WERI-Rb-1 (cell line): ENCODE measurements around the gene ARHGEF2.

Source experiments
- DNase-seq: peaks from one replicate; pipeline ENCODE4 v3.0.0-alpha.2; 2020
- H3K27ac ChIP-seq: fragments of 250-450 bp; sonication (Bioruptor Pico); 2 replicates; pipeline ENCODE4 v1.5.1; 2020; ENCODE audit warnings: mild to moderate bottlenecking, moderate library complexity
- H3K27me3 ChIP-seq: fragments of 250-450 bp; sonication (Bioruptor Pico); 2 replicates; pipeline ENCODE4 v1.5.1; 2021; ENCODE audit warnings: mild to moderate bottlenecking, low read depth, moderate library complexity; ENCODE audit not compliant: insufficient read depth, severe bottlenecking
- H3K36me3 ChIP-seq: fragments of 250-450 bp; sonication (Bioruptor Pico); 2 replicates; pipeline ENCODE4 v1.5.1; 2020; ENCODE audit warnings: mild to moderate bottlenecking, moderate library complexity
- H3K4me3 ChIP-seq: 2 replicates; pipeline ENCODE4 v1.5.1; 2011; ENCODE audit warnings: low read depth, mild to moderate bottlenecking, control low read depth, low read length
- H3K9me3 ChIP-seq: fragments of 250-450 bp; sonication (Bioruptor Pico); 2 replicates; pipeline ENCODE4 v1.5.1; 2021; ENCODE audit warnings: mild to moderate bottlenecking, moderate library complexity; ENCODE audit not compliant: severe bottlenecking
- TF ChIP-seq, protein P1 (sequence below): IDR thresholded peaks from 2 replicates; pipeline ENCODE4 v1.5.1; 2011; ENCODE audit warnings: low read depth, mild to moderate bottlenecking, control low read depth, inconsistent platforms, low read length

ARHGEF2 gene

DNA sequence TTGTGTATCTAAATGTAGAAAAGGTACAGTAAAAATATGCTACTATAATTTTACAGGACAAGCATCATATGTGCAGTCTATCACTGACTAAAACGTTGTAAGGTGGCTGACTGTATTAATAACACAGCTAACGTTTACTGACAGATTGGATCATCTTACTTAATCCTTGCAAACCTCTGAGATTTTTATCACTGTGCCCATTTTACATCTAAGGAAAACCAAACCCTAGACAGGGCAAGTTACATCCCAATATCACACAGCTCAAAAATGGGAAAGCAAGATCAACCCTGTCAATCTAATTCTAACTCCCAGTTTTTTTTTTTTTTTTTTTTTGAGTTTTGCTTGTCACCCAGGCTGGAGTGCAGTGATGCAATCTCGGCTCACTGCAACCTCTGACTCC is 59.7 kb downstream of the ARHGEF2 start:
- H3K36me3 ChIP-seq = peaks cover 98% of the 10 kb centered on the region
- no peaks in the 10 kb centered on the region for H3K9me3 ChIP-seq
- no peak overlapping the region for H3K27ac ChIP-seq
- DNase-seq = no peak
- TF ChIP-seq, protein P1, sequence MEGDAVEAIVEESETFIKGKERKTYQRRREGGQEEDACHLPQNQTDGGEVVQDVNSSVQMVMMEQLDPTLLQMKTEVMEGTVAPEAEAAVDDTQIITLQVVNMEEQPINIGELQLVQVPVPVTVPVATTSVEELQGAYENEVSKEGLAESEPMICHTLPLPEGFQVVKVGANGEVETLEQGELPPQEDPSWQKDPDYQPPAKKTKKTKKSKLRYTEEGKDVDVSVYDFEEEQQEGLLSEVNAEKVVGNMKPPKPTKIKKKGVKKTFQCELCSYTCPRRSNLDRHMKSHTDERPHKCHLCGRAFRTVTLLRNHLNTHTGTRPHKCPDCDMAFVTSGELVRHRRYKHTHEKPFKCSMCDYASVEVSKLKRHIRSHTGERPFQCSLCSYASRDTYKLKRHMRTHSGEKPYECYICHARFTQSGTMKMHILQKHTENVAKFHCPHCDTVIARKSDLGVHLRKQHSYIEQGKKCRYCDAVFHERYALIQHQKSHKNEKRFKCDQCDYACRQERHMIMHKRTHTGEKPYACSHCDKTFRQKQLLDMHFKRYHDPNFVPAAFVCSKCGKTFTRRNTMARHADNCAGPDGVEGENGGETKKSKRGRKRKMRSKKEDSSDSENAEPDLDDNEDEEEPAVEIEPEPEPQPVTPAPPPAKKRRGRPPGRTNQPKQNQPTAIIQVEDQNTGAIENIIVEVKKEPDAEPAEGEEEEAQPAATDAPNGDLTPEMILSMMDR = no peak
- H3K4me3 ChIP-seq = no peak overlapping the region
- no peaks in the 10 kb centered on the region for H3K27me3 ChIP-seq

DNA sequence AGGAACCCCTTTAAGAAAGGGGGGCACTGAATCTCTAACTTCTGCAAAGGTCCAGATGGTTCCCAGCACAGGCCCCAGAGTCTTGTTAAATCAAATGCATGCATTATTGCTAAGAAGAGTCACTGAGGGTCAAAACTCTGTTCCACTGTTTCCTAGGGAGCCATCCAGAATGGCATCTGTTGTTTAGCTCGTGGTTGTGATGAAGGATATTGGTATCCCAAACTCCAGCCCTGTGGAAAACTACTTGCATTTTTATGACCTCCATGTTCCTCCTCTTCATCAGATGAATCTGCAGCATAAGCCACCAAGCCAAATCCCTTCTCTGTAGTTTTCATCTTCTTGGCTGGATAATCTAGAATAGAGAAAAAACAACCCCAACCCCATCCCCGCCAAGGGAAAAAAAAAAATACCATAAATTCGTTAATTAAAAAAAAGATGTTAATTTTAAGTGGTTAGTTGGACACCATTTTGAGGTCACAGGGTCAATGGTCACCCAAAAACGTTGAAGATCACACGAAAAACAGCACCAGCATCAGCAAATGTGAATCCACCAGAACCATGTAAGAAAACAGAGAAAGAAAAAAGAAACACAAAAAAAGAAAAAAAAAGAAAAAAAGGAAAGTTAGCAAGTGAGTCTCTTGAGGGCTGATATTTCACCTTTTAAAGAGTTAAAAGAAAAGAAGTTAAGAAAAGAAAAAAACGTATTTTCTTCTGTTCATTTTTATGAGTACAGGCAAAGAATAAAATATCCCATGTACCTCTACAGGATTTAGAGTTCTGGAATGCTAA is 64.2 kb downstream of the ARHGEF2 start:
- Histone ChIP-seq H3K27ac (no peak overlapping the region), H3K27me3 (no peaks in the 10 kb centered on the region), H3K9me3 (no peaks in the 10 kb centered on the region), H3K4me3 (no peak overlapping the region), H3K36me3 (peaks cover 89% of the 10 kb centered on the region)
- no peak for DNase-seq
- TF ChIP-seq, protein P1 = no peak

DNA sequence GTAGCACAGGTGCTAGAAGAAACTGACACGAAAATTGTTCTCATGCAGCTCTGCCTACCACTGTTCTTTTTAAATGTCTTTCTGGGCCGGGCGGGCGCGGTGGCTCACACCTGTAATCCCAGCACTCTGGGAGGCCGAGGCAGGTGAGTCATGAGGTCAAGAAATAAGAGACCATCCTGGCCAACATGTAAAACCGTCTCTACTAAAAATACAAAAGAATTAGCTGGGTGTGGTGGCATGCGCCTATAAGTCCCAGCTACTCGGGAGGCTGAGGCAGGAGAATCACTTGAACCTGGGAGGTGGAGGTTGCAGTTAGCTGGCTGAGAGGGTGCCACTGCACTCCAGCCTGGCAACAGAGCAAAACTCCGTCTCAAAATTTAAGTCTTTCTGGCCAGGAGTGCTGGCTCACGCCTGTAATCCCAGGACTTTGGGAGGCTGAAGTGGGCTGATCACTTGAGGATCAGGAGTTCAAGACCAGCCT is 66.3 kb downstream of the ARHGEF2 start:
- no peak overlapping the region; the same call in 1 of the 2 replicates for H3K27ac ChIP-seq

DNA sequence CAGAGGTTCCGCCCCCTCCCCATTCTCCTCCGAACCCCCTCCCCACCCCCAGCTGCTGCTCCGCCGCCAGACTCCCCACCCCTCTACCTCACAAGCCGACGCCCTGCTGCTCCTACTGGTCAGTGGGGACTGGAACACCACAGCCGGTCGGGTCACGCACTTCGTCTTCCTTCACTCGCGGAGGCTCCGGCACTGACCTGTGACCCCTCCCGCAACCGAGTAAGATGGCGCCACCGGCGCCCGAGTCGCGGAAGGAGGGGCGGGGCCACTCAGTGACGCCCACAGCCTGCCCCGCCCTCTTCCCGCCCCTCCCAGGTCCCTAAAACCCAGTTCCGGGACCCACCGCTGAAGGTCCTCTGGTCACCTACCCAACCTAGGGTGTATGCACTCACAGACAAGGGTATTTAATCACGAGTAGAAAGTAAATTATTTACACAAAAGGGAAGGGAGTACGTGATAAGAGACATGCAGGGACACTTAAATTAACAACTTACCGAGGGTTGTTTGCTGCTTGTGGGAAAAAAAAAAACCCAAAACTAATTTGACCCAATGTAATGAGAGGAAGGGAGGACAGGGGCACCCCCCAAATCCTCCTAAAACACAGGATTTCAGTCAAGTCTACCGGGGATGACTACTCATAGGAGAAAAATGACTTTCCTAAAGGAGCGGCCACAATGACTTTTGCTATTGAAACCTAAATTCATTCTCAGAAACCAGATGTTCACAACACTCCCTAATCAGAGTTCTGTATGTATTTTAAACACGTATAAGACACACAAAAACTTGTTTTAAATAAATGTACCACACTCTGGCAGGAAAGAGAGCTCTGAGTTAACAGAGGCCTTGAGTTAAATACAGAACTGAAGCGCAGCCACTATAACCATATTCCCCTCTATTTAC is 66.9 kb downstream of the ARHGEF2 start, which contains the start of gene RIT1:
TSS of gene RIT1 (minus strand) at position 194 of the 900 bp plus-strand sequence. CDS start 588 bp downstream, outside the sequence.
- Histone ChIP-seq H3K27me3 (no peaks in the 10 kb centered on the region), H3K9me3 (no peaks in the 10 kb centered on the region), H3K4me3 (peak within 1 kb of the TSS; percentile 83), H3K27ac (peak within 1 kb of the TSS; percentile 75), H3K36me3 (peaks cover 91% of the 10 kb centered on the region)
- TF ChIP-seq, protein P1 = no peak
- peak; percentile 95 for DNase-seq

More for the DNA sequence above, 66.3 kb downstream of the ARHGEF2 start:
- H3K4me3 ChIP-seq = no peak overlapping the region
- no peaks in the 10 kb centered on the region for H3K9me3 ChIP-seq
- no peak for DNase-seq
- peaks cover 91% of the 10 kb centered on the region for H3K36me3 ChIP-seq
- TF ChIP-seq, protein P1 = no peak
- H3K27me3 ChIP-seq = no peaks in the 10 kb centered on the region

DNA sequence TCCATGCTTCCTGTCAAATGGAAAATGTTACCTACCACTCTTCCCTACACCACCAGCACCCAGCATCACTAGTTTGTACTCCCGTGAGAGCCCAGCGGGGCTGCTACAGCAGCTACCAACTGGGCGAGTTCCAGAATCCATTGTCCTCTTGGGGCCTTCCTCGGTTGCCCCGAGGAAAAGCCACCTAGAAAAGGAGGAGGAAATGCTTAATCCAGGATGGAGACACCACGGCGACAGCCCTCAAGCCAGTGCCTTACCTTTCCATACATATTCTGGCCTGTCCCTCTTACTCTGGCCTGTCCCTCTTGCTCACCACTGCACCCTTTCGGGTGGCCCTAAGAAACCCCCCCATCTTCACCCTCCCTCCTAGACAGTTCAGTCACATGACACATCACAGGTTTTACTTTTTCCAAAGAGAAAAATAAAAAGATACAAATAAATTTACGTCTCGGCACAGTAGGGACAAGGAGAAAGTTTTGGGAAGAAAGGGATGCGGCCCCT is 67.7 kb downstream of the ARHGEF2 start:
- no peaks in the 10 kb centered on the region for H3K9me3 ChIP-seq
- peaks cover 91% of the 10 kb centered on the region for H3K36me3 ChIP-seq
- peak overlapping the region; percentile 83 for H3K4me3 ChIP-seq
- DNase-seq = peak; percentile 72
- H3K27me3 ChIP-seq = no peaks in the 10 kb centered on the region
- TF ChIP-seq, protein P1 = peak; percentile 45; the same call in 1 of the 2 replicates
- H3K27ac ChIP-seq = peak overlapping the region; percentile 75
